Psoas muscle (tissue), 8 donors: Measurements from ENCODE around the gene TMED6. TPM values are rescaled to one million over a fixed set of nuclear protein-coding genes. Genes with fewer than 3 reads are reported as not detected.

Source experiments
- ATAC-seq, 4 donors: fragments of 200-7000 bp; cut with Tn5 transposase; one replicate each; pipeline ENCODE4 v1.9.1; 2020; ENCODE audit warnings: moderate library complexity in 3 of 4, mild to moderate bottlenecking in 2 of 4
- DNase-seq, 2 donors: peaks; one replicate each; pipeline ENCODE4 v3.0.0-alpha.2; 2020
- H3K27ac ChIP-seq: fragments of 200-600 bp; one replicate; pipeline ENCODE4 v1.8.0; 2022
- H3K27me3 ChIP-seq, 3 donors: fragments of 200-600 bp in 1 of 3; one replicate each; pipeline versions ENCODE4 v1.6.1 to v1.8.0; 2013 to 2022; ENCODE audit warnings: low read length in 2 of 3, mild to moderate bottlenecking in 2 of 3, moderate library complexity in 1 of 3; ENCODE audit not compliant: insufficient read depth in 3 of 3
- H3K36me3 ChIP-seq, 2 donors: fragments of 200-600 bp in 1 of 2; one replicate each; pipeline versions ENCODE4 v1.6.1 to v1.8.0; 2013 to 2022; ENCODE audit warnings: low read depth in 1 of 2, mild to moderate bottlenecking in 1 of 2, moderate library complexity in 1 of 2; ENCODE audit not compliant: insufficient read depth in 1 of 2
- H3K4me1 ChIP-seq: fragments of 200-600 bp; one replicate; pipeline ENCODE4 v1.8.0; 2022
- H3K4me3 ChIP-seq: fragments of 200-600 bp; one replicate; pipeline ENCODE4 v1.8.0; 2022; ENCODE audit warnings: mild to moderate bottlenecking
- H3K9me3 ChIP-seq: fragments of 200-600 bp; one replicate; pipeline ENCODE4 v1.8.0; 2022
- WGBS, 3 donors: extraction: QIAGEN DNeasy Blood & Tissue Kit; methylation state at CpG; one replicate each; pipeline versions ENCODE4 v1.1.6 to v1.1.7; 2013; 5-methylcytosine and 5-hydroxymethylcytosine counted together
- intact Hi-C, 2 donors: fragments of 100-400 bp; cut with DNase I; formaldehyde crosslinking; loops; one replicate each; pipeline versions ENCODE4 v1.11.0 to v1.14.2; 2022
- polyA plus RNA-seq, 3 donors: library from polyadenylated mRNA; stranded (reverse); fragments of 200-250 nt; gene quantifications; one replicate each; pipeline ENCODE4 v1.2.3, GENCODE V29; 2013
- total RNA-seq, 4 donors: library from RNA; stranded (reverse); fragmentation: NEBNext Ultra II Directional in 2 of 4; extraction: Animal tissue kit (Norgen Biotek cat#: 25700) in 2 of 4; gene quantifications; one replicate each; pipeline versions ENCODE4 v1.2.1 to v1.2.4, GENCODE V29; 2021 to 2023
- TF ChIP-seq, protein P1 (sequence below): fragments of 200-600 bp; IDR thresholded peaks from one replicate; pipeline ENCODE4 v1.8.0; 2022; ENCODE audit warnings: antibody characterized with exemption
- donor health status: healthy with polysubstance abuse.
- donor health status: DM: no; HTN: no; CAD: no; lungs with moderate emphysema.
- donor health status: Bipolar disorder and iron deficiency.
- donor health status: healthy.
- donor health status: DM: yes; HTN: yes; CAD: no.
- donor health status: DM: no; HTN: no; CAD: no.
- donor health status: DM: no; HTN: no; CAD: no.
- donor health status: DM: yes; HTN: yes; CAD: no.

Gene TMED6
- total and polyA plus RNA-seq, 7 donors, result 0.09 to 0.34 (median 0.19) TPM; not detected in 3

DNA sequence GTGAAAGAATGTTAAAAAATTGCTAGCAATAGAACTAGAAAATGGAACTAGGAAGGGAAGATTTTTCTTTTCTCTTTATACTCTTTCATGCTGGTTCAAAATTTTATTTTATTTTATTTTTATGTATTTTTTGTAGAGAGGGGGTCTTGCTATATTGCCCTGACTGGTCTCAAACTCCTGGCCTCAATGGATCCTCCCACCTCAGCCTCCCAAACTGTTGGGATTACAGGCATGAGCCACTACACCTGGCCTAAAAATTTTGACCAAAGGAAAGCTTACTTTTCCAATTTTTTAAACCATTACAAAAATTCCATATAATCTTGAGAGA, 44.2 kb upstream of the TMED6 start:
- Histone ChIP-seq H3K9me3 (no peaks in the 10 kb centered on the region), H3K36me3 (no peaks in the 10 kb centered on the region), H3K27ac (peak overlapping the region; percentile 79), H3K27me3 (no peaks in the 10 kb centered on the region), H3K4me1 (peaks cover 30% of the 10 kb centered on the region), H3K4me3 (no peak overlapping the region)
- ATAC-seq (no peak), DNase-seq (no peak)
- TF ChIP-seq, protein P1, sequence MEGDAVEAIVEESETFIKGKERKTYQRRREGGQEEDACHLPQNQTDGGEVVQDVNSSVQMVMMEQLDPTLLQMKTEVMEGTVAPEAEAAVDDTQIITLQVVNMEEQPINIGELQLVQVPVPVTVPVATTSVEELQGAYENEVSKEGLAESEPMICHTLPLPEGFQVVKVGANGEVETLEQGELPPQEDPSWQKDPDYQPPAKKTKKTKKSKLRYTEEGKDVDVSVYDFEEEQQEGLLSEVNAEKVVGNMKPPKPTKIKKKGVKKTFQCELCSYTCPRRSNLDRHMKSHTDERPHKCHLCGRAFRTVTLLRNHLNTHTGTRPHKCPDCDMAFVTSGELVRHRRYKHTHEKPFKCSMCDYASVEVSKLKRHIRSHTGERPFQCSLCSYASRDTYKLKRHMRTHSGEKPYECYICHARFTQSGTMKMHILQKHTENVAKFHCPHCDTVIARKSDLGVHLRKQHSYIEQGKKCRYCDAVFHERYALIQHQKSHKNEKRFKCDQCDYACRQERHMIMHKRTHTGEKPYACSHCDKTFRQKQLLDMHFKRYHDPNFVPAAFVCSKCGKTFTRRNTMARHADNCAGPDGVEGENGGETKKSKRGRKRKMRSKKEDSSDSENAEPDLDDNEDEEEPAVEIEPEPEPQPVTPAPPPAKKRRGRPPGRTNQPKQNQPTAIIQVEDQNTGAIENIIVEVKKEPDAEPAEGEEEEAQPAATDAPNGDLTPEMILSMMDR, result no peak
- intact Hi-C loops, result loop anchor here (1.0 to 10.0 kb wide), 6 partner anchors 86 to 359 kb away; partner anchors contain the start of genes NFAT5 (in 1 of the 2) and NOB1 (in 1 of the 2)

DNA sequence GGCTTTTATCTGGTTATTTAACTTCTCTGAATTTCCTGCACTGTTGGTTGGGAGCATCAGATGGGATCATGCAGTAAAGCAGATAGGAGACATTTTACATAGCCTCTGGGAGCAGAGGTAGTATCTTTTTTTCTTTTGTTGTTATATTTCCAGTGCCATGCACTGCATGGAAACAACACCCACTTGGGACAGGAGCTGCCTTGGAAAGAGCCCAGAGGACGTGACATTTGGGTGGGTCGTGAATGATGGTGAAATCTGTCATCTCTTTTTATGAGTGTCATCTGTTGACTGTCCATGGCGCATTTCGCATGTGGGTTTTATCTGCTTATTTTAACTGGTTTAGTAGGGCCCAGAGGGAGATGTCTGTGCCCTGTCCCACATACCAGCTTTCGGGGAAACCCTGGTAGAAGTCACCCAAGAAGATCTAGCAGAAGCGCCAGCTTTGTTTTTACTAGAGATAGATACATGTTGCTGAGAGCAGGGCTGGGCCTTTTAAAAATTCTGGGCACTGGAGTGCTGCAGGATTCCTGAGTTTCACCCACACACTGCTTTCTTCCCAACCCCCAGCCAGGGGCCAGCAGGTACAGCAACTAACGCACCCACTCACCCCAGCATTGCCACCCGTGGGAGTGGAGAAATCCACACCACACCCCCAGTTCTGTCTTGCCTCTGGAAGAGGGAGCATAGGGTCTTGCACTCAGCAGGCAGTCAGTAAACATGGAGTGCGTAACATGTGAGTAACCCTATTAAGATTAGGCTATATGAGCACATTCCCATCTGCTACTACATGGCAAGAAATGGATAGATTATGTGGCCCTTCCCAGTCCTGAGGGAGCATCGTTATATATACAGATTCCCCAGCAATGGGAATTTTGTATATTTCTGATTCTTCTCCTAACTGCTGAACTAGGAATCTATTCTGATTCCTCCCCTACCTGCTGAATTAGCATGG, 42.6 kb upstream of the TMED6 start:
- Histone ChIP-seq H3K4me3 (no peak overlapping the region), H3K27ac (peak overlapping the region; percentile 63), H3K9me3 (no peaks in the 10 kb centered on the region), H3K4me1 (peaks cover 30% of the 10 kb centered on the region), H3K36me3 (no peaks in the 10 kb centered on the region), H3K27me3 (no peaks in the 10 kb centered on the region)
- ATAC-seq (peak in 1 of 4 donors; percentile 29), DNase-seq (no peak)
- intact Hi-C loops, result loop anchor here in 1 of 2 donors (10.0 kb wide), 3 partner anchors 91 to 361 kb away; partner anchors contain the start of gene NOB1
- WGBS, 3 donors, result 54 to 65% (median 62%) methylated on average over 10 of the region's 10 CpGs
- TF ChIP-seq, protein P1, result no peak

DNA sequence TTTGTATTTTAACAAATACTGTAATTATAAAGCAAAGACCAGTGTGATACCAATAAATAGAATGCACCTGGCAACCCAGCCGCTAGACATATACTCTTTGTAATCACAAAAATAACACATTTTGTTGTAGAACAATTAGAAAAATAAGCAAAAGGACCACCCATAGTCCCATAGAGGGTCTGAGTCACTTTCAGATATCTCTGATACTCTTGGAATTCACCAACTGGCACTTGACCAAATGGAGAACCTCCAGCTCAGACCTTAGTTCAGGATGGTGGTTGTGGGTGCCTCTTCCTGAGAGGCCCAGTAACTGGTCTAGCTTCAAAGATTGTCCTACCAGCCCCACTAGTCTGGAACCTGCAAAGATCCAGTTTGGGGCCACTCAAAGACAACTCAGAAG, 35.0 kb upstream of the TMED6 start:
- no peaks in the 10 kb centered on the region for H3K9me3 ChIP-seq
- TF ChIP-seq, protein P1, result no peak
- no peak for ATAC-seq
- no peak for DNase-seq
- peaks cover 4 to 31% of the 10 kb centered on the region in 2 donors for H3K36me3 ChIP-seq
- 90 to 94% (median 94%) methylated on average over 1 of the region's 1 CpG for WGBS, 3 donors
- H3K27me3 ChIP-seq, result no peaks in the 10 kb centered on the region
- peak overlapping the region; percentile 88 for H3K27ac ChIP-seq
- intact Hi-C loops, result loop anchor here in 1 of 2 donors (2.0 kb wide), 1 partner anchor 180 kb away; no protein-coding TSS in a partner anchor
- H3K4me3 ChIP-seq, result peak overlapping the region; percentile 74
- H3K4me1 ChIP-seq, result peaks cover 11% of the 10 kb centered on the region

DNA sequence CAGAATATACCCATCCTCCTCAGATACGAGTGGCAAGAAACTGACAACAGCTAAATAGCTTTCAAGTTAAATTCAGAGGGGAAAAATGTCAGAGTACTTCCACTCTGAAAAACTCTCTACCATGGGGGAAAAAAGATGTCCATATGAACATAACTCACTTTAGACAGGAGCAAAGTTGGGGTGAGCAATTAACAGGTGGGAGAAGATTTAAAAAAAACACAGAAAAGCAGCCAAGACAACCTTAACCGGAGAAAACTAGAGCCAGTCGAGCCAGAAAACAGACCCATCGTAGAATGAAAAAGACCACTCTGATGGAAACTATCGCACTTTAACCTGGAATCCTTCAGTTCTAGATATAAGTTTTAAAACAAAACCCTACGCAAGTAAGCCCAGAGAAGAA, 33.4 kb upstream of the TMED6 start:
- TF ChIP-seq, protein P1, result no peak
- H3K9me3 ChIP-seq, result no peaks in the 10 kb centered on the region
- no peak for DNase-seq
- H3K27ac ChIP-seq, result peak overlapping the region; percentile 88
- intact Hi-C loops, result loop anchor here (2.0 to 5.0 kb wide), 3 partner anchors 43 to 66 kb away; no protein-coding TSS in a partner anchor
- H3K4me1 ChIP-seq, result peaks cover 11% of the 10 kb centered on the region
- H3K27me3 ChIP-seq, result no peaks in the 10 kb centered on the region
- WGBS, 3 donors, result 3 to 5% (median 4%) methylated on average over 6 of the region's 6 CpGs
- ATAC-seq, result no peak
- peak overlapping the region; percentile 74 for H3K4me3 ChIP-seq
- H3K36me3 ChIP-seq, result peaks cover 8 to 47% of the 10 kb centered on the region in 2 donors
